Panc1 (cell line): ENCODE data around the gene MPPED2. TPM values are rescaled to one million over a fixed set of nuclear protein-coding genes. Genes with fewer than 3 reads are reported as not detected.

Experiments
- ATAC-seq: fragments of 200-7000 bp; cut with Tn5 transposase; 2 replicates; pipeline ENCODE4 v1.9.1; 2020; ENCODE audit warnings: mild to moderate bottlenecking, moderate library complexity
- BruUV-seq: library from RNA; stranded (reverse); fragments of 400-500 nt; replicated peaks from 2 replicates; lab custom pipeline; 2021; lab: Mats Ljungman, UMichigan
- CTCF ChIA-PET: fragments of 300-600 bp; sonication (Branson Sonifier 250); formaldehyde crosslinking; loops from one replicate; lab custom pipeline; 2022; ENCODE audit warnings: antibody characterized with exemption; lab: Charles Lee
- POLR2A ChIA-PET: fragments of 300-600 bp; sonication (Branson Sonifier 250); formaldehyde crosslinking; loops from one replicate; lab custom pipeline; 2022; ENCODE audit warnings: antibody characterized with exemption; lab: Charles Lee
- DNase-seq: peaks from one replicate; pipeline ENCODE4 v3.0.0-alpha.2; 2010; ENCODE audit warnings: low read depth, low spot score
- H3K27ac ChIP-seq: 2 replicates; pipeline ENCODE4 v1.5.1; 2011; ENCODE audit warnings: mild to moderate bottlenecking, low read length, inconsistent platforms
- H3K27me3 ChIP-seq: fragments of 200-500 bp; sonication (Bioruptor generic); 2 replicates; pipeline ENCODE4 v1.6.0; 2014; ENCODE audit warnings: low read length, inconsistent platforms; ENCODE audit not compliant: control insufficient read depth, insufficient read depth
- H3K36me3 ChIP-seq: fragments of 200-500 bp; sonication (Bioruptor generic); 2 replicates; pipeline ENCODE4 v1.5.1; 2014; ENCODE audit warnings: inconsistent platforms, mild to moderate bottlenecking, low read length, moderate library complexity; ENCODE audit not compliant: control insufficient read depth, insufficient read depth
- H3K4me1 ChIP-seq: 2 replicates; pipeline ENCODE4 v1.5.1; 2011; ENCODE audit warnings: inconsistent platforms, mild to moderate bottlenecking, low read length, moderate library complexity; ENCODE audit not compliant: control insufficient read depth, insufficient read depth
- H3K4me3 ChIP-seq, 2 experiments: 2 replicates each; pipeline ENCODE4 v1.5.1; 2011 to 2012; ENCODE audit warnings: low read depth in 2 of 2, low read length in 2 of 2, mild to moderate bottlenecking in 2 of 2, inconsistent platforms in 1 of 2, moderate library complexity in 1 of 2
- H3K9me3 ChIP-seq: fragments of 200-500 bp; sonication (Bioruptor generic); 2 replicates; pipeline ENCODE4 v1.5.1; 2014; ENCODE audit warnings: low read depth, mild to moderate bottlenecking, inconsistent platforms, low read length, moderate library complexity; ENCODE audit not compliant: control insufficient read depth, insufficient read depth
- CTCF ChIP-seq: fragments of 450-650 bp; IDR thresholded peaks from 2 replicates; pipeline ENCODE4 v1.5.1; 2017; ENCODE audit warnings: mild to moderate bottlenecking
- POLR2AphosphoS5 ChIP-seq: IDR thresholded peaks from 2 replicates; pipeline ENCODE4 v1.6.1; 2012; ENCODE audit warnings: mild to moderate bottlenecking, low read depth, low read length, moderate library complexity
- REST ChIP-seq, 2 experiments: IDR thresholded peaks; 2 replicates each; pipeline ENCODE4 v1.6.1; 2011 to 2012; ENCODE audit warnings: low read depth in 2 of 2, control low read depth in 1 of 2, low read length in 1 of 2, mild to moderate bottlenecking in 1 of 2, moderate library complexity in 1 of 2; ENCODE audit not compliant: insufficient read depth in 1 of 2
- SIN3A ChIP-seq: IDR thresholded peaks from 2 replicates; pipeline ENCODE4 v1.6.1; 2012; ENCODE audit warnings: low read depth, mild to moderate bottlenecking, low read length, moderate library complexity, borderline replicate concordance; ENCODE audit not compliant: insufficient read depth
- TCF7L2 ChIP-seq: IDR thresholded peaks from 2 replicates; pipeline ENCODE4 v1.6.1; 2011; ENCODE audit warnings: mild to moderate bottlenecking, low read depth, low read length, inconsistent platforms
- in situ Hi-C: cut with HindIII; loops from 2 replicates; pipeline ENCODE4 v1.10.0; 2016; ENCODE audit warnings: low sequenced_read_pairs, low pct_unique_long_range_greater_than_20kb
- intact Hi-C: fragments of 100-400 bp; cut with micrococcal nuclease; formaldehyde crosslinking; loops from one replicate; pipeline ENCODE4 v1.10.0; 2022; ENCODE audit not compliant: unreplicated experiment
- total RNA-seq: library from RNA; stranded (reverse); gene quantifications from one replicate; pipeline ENCODE4 v1.2.1, GENCODE V29; 2021; ENCODE audit not compliant: unreplicated experiment

MPPED2 gene
- total RNA-seq, 1 experiment from 2014 or later: not detected

DNA sequence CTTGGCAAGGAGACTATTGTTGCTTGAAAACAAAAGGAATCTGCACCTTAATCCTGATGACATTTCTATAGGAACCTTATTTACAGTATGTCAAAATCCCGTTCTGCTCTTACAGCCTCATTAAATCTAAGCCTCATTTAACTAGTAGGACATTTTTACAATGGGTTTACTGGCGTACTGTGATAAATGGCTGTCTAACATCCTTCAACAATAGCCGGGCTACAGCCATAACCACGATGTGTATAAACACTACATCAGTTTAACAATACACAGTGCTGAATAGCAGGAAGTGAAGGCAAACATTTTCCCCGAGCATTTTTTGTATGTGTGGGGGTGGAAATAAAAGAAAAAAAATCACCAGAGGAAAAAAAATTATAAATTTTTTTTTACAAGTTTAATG, 132.0 kb downstream of the MPPED2 start:
- DNase-seq (no peak), ATAC-seq (no peak)
- in situ Hi-C loops: no loop called here
- intact Hi-C loops: no loop called here
- ChIA-PET POLR2A (no interaction called here), CTCF (no interaction called here)
- no TSS peak for BruUV-seq
- H3K27me3 ChIP-seq: no peaks in the 10 kb centered on the region
- no peak overlapping the region for H3K4me3 ChIP-seq
- no peaks in the 10 kb centered on the region for H3K36me3 ChIP-seq
- no peak overlapping the region for H3K27ac ChIP-seq
- no peaks in the 10 kb centered on the region for H3K9me3 ChIP-seq
- no peak for TF ChIP-seq CTCF
- no peaks in the 10 kb centered on the region for H3K4me1 ChIP-seq

DNA sequence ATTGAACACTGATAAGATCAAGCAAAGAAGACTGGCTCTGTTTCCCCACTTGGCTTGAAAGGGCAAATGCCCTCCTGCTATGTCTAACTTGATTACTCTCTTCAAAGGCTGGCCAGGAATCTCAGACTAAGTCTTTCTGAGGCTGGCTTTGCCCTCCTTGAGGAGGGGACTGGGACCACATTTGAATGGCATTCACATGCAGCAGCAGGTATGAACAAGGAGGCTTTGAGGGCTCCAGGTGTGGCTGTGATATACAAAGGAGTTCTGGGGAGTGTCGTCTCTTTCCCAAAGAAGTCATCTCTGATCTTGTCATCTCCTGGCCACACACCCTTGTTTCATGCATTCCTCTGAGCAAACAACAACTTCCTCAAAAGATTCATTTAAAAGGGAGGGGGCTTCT, 132.4 kb downstream of the MPPED2 start:
- TF ChIP-seq REST (IDR thresholded peaks at IDR 0.05; ENCODE audit: insufficient read depth in 1 of 2, low read depth in 2 of 2, low read length in 1 of 2): no peak
- no peak for TF ChIP-seq TCF7L2
- no peak for TF ChIP-seq SIN3A
- TF ChIP-seq POLR2AphosphoS5: no peak
- no peak for ATAC-seq
- in situ Hi-C loops: no loop called here

GRCh38 chr11:30452842-30453241, 133.3 kb downstream of the MPPED2 start:
- H3K9me3 ChIP-seq: no peaks in the 10 kb centered on the region
- no peak overlapping the region for H3K4me3 ChIP-seq
- BruUV-seq: no TSS peak
- intact Hi-C loops: no loop called here
- in situ Hi-C loops: no loop called here
- DNase-seq (no peak), ATAC-seq (no peak)
- TF ChIP-seq TCF7L2: no peak
- no peak for TF ChIP-seq REST (IDR thresholded peaks at IDR 0.05; ENCODE audit: insufficient read depth in 1 of 2, low read depth in 2 of 2, low read length in 1 of 2)
- TF ChIP-seq SIN3A: no peak
- no peak for TF ChIP-seq CTCF
- TF ChIP-seq POLR2AphosphoS5: no peak
- no peak overlapping the region for H3K27ac ChIP-seq
- no peaks in the 10 kb centered on the region for H3K36me3 ChIP-seq
- H3K4me1 ChIP-seq: no peaks in the 10 kb centered on the region
- ChIA-PET CTCF (no interaction called here), POLR2A (no interaction called here)
- H3K27me3 ChIP-seq: no peaks in the 10 kb centered on the region

More for the DNA sequence above, 132.4 kb downstream of the MPPED2 start:
- BruUV-seq: no TSS peak
- no peak overlapping the region for H3K27ac ChIP-seq
- no peaks in the 10 kb centered on the region for H3K9me3 ChIP-seq
- no peak overlapping the region for H3K4me3 ChIP-seq
- no peaks in the 10 kb centered on the region for H3K36me3 ChIP-seq
- CTCF ChIA-PET: no interaction called here
- no peaks in the 10 kb centered on the region for H3K4me1 ChIP-seq
- POLR2A ChIA-PET: no interaction called here
- no peak for DNase-seq
- intact Hi-C loops: no loop called here
- H3K27me3 ChIP-seq: no peaks in the 10 kb centered on the region
